ENCODE measurements around the gene CSMD2. TPM values are rescaled to one million over a fixed set of nuclear protein-coding genes. Genes with fewer than 3 reads are reported as not detected.

Gene CSMD2
- total RNA-seq, 2 experiments from 2014 or later = not detected

- Mint-ChIP-seq H3K4me1 (ENCODE audit: low read depth) (no peaks in the 10 kb centered on the region), H3K36me3 (ENCODE audit: low read depth) (no peaks in the 10 kb centered on the region)
- CTCF ChIA-PET = interaction anchor here (0.9 kb wide), 1 partner anchor 18 kb away, joined by 3 read pairs; no protein-coding TSS in a partner anchor
Measured at GRCh38 chr1:34144766-34145165, 20.3 kb downstream of the CSMD2 start.

GRCh38 chr1:34143975-34144374 lies 21.1 kb downstream of the CSMD2 start:
- Mint-ChIP-seq H3K27ac (no peak overlapping the region), H3K4me3 (no peak overlapping the region), H3K36me3 (ENCODE audit: low read depth) (no peaks in the 10 kb centered on the region), H3K27me3 (peaks cover 9% of the 10 kb centered on the region), H3K9me3 (no peaks in the 10 kb centered on the region), H3K4me1 (ENCODE audit: low read depth) (no peaks in the 10 kb centered on the region)
- ATAC-seq (no peak), DNase-seq (no peak)
- intact Hi-C loops (cut with micrococcal nuclease) = no loop called here
- ChIA-PET POLR2A (no interaction called here), CTCF (interaction anchor here (0.9 kb wide), 1 partner anchor 19 kb away, joined by 3 read pairs; no protein-coding TSS in a partner anchor)
- TF ChIP-seq CTCF (IDR thresholded peaks at IDR 0.05) = no peak

More at GRCh38 chr1:34144766-34145165, 20.3 kb downstream of the CSMD2 start:
- intact Hi-C loops (cut with micrococcal nuclease) = no loop called here
- no peak for TF ChIP-seq CTCF (IDR thresholded peaks at IDR 0.05)
- Mint-ChIP-seq H3K4me3 (no peak overlapping the region), H3K9me3 (no peaks in the 10 kb centered on the region), H3K27ac (no peak overlapping the region), H3K27me3 (peaks cover 9% of the 10 kb centered on the region)
- no peak for ATAC-seq
- DNase-seq = no peak
- POLR2A ChIA-PET = no interaction called here

GRCh38 chr1:34140011-34140676 lies 24.9 kb downstream of the CSMD2 start:
- no peaks in the 10 kb centered on the region for H3K4me1 Mint-ChIP-seq (ENCODE audit: low read depth)
- no peak overlapping the region for H3K27ac Mint-ChIP-seq
- ChIA-PET POLR2A (no interaction called here), CTCF (no interaction called here)
- no peak for ATAC-seq
- no peaks in the 10 kb centered on the region for H3K36me3 Mint-ChIP-seq (ENCODE audit: low read depth)
- H3K9me3 Mint-ChIP-seq = no peaks in the 10 kb centered on the region
- DNase-seq = no peak
- intact Hi-C loops (cut with micrococcal nuclease) = no loop called here
- H3K27me3 Mint-ChIP-seq = peaks cover 4% of the 10 kb centered on the region
- TF ChIP-seq CTCF (IDR thresholded peaks at IDR 0.05) = no peak
- H3K4me3 Mint-ChIP-seq = no peak overlapping the region

GRCh38 chr1:34137411-34137810 lies 27.6 kb downstream of the CSMD2 start:
- ChIA-PET CTCF (no interaction called here), POLR2A (interaction anchor here (0.7 kb wide), 1 partner anchor 95 kb away, joined by 3 read pairs; no protein-coding TSS in a partner anchor)
- Mint-ChIP-seq H3K36me3 (ENCODE audit: low read depth) (no peaks in the 10 kb centered on the region), H3K9me3 (no peaks in the 10 kb centered on the region), H3K4me3 (no peak overlapping the region), H3K4me1 (ENCODE audit: low read depth) (no peaks in the 10 kb centered on the region), H3K27ac (no peak overlapping the region), H3K27me3 (peaks cover 5% of the 10 kb centered on the region)
- ATAC-seq (no peak), DNase-seq (no peak)
- intact Hi-C loops (cut with micrococcal nuclease) = no loop called here
- no peak for TF ChIP-seq CTCF (IDR thresholded peaks at IDR 0.05)

GRCh38 chr1:34132161-34132420 lies 32.9 kb downstream of the CSMD2 start:
- CTCF ChIA-PET = no interaction called here

More at GRCh38 chr1:34132161-34132420, 32.9 kb downstream of the CSMD2 start:
- ATAC-seq (no peak), DNase-seq (no peak)
- intact Hi-C loops (cut with micrococcal nuclease) = no loop called here
- Mint-ChIP-seq H3K36me3 (ENCODE audit: low read depth) (no peaks in the 10 kb centered on the region), H3K27ac (no peak overlapping the region), H3K9me3 (no peaks in the 10 kb centered on the region), H3K4me3 (no peak overlapping the region), H3K4me1 (ENCODE audit: low read depth) (no peaks in the 10 kb centered on the region), H3K27me3 (peaks cover 5% of the 10 kb centered on the region)
- no peak for TF ChIP-seq CTCF (IDR thresholded peaks at IDR 0.05)
- POLR2A ChIA-PET = no interaction called here
